ENCODE measurements around the gene TET1. TPM values are rescaled to one million over a fixed set of nuclear protein-coding genes. Genes with fewer than 3 reads are reported as not detected.
A peak's percentile ranks its signal among the peaks of the same experiment; 100 is the strongest.

TET1 gene
- total and polyA plus RNA-seq, 2 of the 13 experiments (the other 11 are each of a cell fraction or from before 2014, with no cell fraction given) = 6.9 to 7.3 TPM

- Histone ChIP-seq H3K4me1 (ENCODE audit: insufficient read depth, low read length) (0 out of 2 replicates have a peak, but pooled peaks cover 6% of the 10 kb centered on the region), H3K27ac (ENCODE audit: extremely low read length, insufficient read depth, low read length) (no peak overlapping the region), H3K9me3 (ENCODE audit: low read length) (no peaks in the 10 kb centered on the region), H4K20me1 (ENCODE audit: insufficient read depth, low read length) (no peaks in the 10 kb centered on the region), H2AFZ (ENCODE audit: low read length) (no peak overlapping the region), H3K4me2 (ENCODE audit: low read depth, low read length) (no peak overlapping the region), H3K9ac (ENCODE audit: insufficient read depth, low read depth, low read length) (no peak overlapping the region), H3K27me3 (ENCODE audit: control insufficient read depth in 1 of 2, insufficient read depth in 2 of 2, low read length in 2 of 2) (no peaks in the 10 kb centered on the region), H3K79me2 (ENCODE audit: insufficient read depth, low read length) (no peaks in the 10 kb centered on the region), H3K36me3 (replicated peaks in 1 of 2; ENCODE audit: control insufficient read depth in 1 of 2, insufficient read depth in 2 of 2, low read length in 2 of 2) (peaks cover under 1 to 7% of the 10 kb centered on the region in 2 experiments), H3K4me3 (replicated peaks in 1 of 3; ENCODE audit: insufficient read depth in 1 of 3, low read depth in 2 of 3, low read length in 3 of 3) (no peak overlapping the region)
- TF ChIP-seq BORCS8-MEF2B (CRISPR knock-in tag; IDR thresholded peaks at IDR 0.05) = no peak
- TF ChIP-seq NCOA5 (CRISPR knock-in tag; IDR thresholded peaks at IDR 0.05) = no peak
- TF ChIP-seq ZNF547 (CRISPR knock-in tag; IDR thresholded peaks at IDR 0.05) = no peak
- no peak for TF ChIP-seq NFE2L2 (IDR thresholded peaks at IDR 0.05; ENCODE audit: low read length)
- TF ChIP-seq ATF7 (IDR thresholded peaks at IDR 0.05) = peak; percentile 84
- no peak for TF ChIP-seq ATF7 (CRISPR knock-in tag; IDR thresholded peaks at IDR 0.05)
- no peak for TF ChIP-seq CCAR2 (optimal IDR thresholded peaks at IDR 0.05; ENCODE audit: low read depth, low read length)
- no peak for TF ChIP-seq HNRNPUL1 (IDR thresholded peaks at IDR 0.05; ENCODE audit: low read depth, low read length)
- TF ChIP-seq ZNF768 (CRISPR knock-in tag; IDR thresholded peaks at IDR 0.05) = no peak
- no peak for TF ChIP-seq ZNF18 (CRISPR knock-in tag; IDR thresholded peaks at IDR 0.05; ENCODE audit: insufficient replicate concordance)
- WGBS (ENCODE audit: low lambda C conversion rate) = 100% methylated on average over 1 of the region's 1 CpG
- ATAC-seq (no peak), DNase-seq (ENCODE audit: low spot score) (no peak), FAIRE-seq (no peak)
- intact Hi-C loops (cut with micrococcal nuclease; ENCODE audit: unreplicated experiment) = loop anchor here (10.0 kb wide), 1 partner anchor 91 kb away; no protein-coding TSS in a partner anchor
- in situ Hi-C loops (cut with HindIII; ENCODE audit: extremely low pct_ligation_motif_present, low pct_unique_long_range_greater_than_20kb) = no loop called here
- ChIA-PET POLR2A (no interaction called here), CTCF (ENCODE audit: low intra/inter-chr PET ratio, low total read pairs) (no interaction called here)
- BruUV-seq (replicated peaks) = no TSS peak
Measured at GRCh38 chr10:68696018-68696417, 135.9 kb downstream of the TET1 start.

All from HepG2 (cell line).